ENCODE data around the gene TYMP. TPM values are rescaled to one million over a fixed set of nuclear protein-coding genes. Genes with fewer than 3 reads are reported as not detected.

TYMP gene
- total and polyA plus RNA-seq, 2 donors (not counting 3 experiments of a cell fraction or from before 2014, with no cell fraction given), result 2.0 to 2.4 TPM

DNA sequence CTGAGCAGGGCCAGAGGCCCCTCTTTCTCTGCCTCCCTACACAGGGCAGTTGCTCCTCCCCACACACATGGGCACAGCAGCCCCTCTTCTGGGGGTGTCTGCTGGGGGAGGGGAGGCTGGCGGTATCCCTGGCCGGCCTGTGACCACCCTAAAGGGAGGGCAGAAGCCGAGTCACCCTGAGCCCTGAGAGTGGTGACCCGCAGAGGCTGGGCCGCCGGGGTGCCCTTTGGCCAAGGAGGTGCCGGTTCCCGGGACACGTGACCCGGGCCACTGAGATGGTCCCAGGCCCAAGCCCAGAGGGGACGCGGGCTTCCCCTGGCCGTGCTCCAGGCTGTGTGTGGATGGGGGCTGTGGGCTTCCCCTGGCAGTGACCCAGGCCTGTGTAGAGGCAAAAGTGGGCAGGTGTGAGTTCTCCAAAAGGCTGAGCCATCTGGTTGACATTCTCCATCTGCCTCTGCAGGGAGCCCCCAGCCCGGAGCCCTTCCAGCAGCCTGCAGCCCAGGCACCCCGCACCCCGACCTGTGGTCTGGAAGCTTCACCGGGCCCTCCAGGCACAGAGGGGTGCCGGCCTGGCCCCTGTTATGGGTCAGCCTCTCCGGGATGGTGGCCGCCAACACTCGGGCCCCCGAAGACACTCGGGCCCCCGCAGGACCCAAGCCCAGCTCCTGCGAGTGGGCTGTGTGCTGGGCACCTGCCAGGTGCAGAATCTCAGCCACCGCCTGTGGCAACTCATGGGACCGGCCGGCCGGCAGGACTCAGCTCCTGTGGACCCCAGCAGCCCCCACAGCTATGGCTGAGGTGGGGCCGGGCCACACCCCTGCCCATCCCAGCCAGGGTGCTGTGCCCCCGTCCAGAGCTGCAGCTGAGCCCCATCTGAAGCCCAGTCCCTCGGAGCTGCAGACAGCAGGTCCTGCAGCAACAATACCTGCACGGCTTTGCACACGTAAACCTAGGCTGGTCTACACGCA is 47.4 kb downstream of the TYMP start:
- no peak for TF ChIP-seq JUN (IDR thresholded peaks at IDR 0.05; ENCODE audit: borderline replicate concordance, insufficient read depth, insufficient read length, low read depth)
- no peak for TF ChIP-seq GATA2 (IDR thresholded peaks at IDR 0.05; ENCODE audit: insufficient read depth, insufficient read length, low read depth, low read length)
- no peak for TF ChIP-seq POLR2AphosphoS5 (IDR thresholded peaks at IDR 0.05; ENCODE audit: insufficient read depth, low read depth, low read length)
- no peak for TF ChIP-seq FOS (IDR thresholded peaks at IDR 0.05; ENCODE audit: borderline replicate concordance, insufficient read depth, low read length)
- no peak for TF ChIP-seq POLR2A (IDR thresholded peaks at IDR 0.05; ENCODE audit: low read depth, low read length)
- Histone ChIP-seq H3K9ac (replicated peaks; ENCODE audit: extremely low read depth, insufficient read depth, low read length) (no peak overlapping the region), H2AFZ (ENCODE audit: low read depth, low read length) (peak overlapping the region; percentile 36), H3K27ac (ENCODE audit: insufficient read depth, low read depth, low read length) (no peak overlapping the region), H3K9me3 (replicated peaks; ENCODE audit: control insufficient read depth, insufficient read depth, low read length) (no peaks in the 10 kb centered on the region), H3K36me3 (ENCODE audit: control insufficient read depth in 2 of 2, extremely low read depth in 1 of 2, insufficient read depth in 2 of 2, low read length in 2 of 2) (no peaks in the 10 kb centered on the region), H3K4me1 (ENCODE audit: control insufficient read depth, extremely low read depth, insufficient read depth, low read length) (no peaks in the 10 kb centered on the region), H3K4me3 (replicated peaks in 1 of 3; ENCODE audit: insufficient read depth in 1 of 3, low read depth in 1 of 3, low read length in 3 of 3) (no peak overlapping the region), H3K79me2 (ENCODE audit: control insufficient read depth, insufficient read depth, low read length) (no peaks in the 10 kb centered on the region), H3K27me3 (ENCODE audit: control insufficient read depth in 2 of 2, insufficient read depth in 2 of 2, low read length in 2 of 2) (peaks cover 10 to 22% of the 10 kb centered on the region in 2 experiments), H4K20me1 (replicated peaks; ENCODE audit: control insufficient read depth, extremely low read depth, insufficient read depth, low read length) (no peaks in the 10 kb centered on the region), H3K9me1 (replicated peaks; ENCODE audit: control insufficient read depth, extremely low read depth, insufficient read depth, low read length) (no peaks in the 10 kb centered on the region), H3K4me2 (ENCODE audit: insufficient read depth, low read length) (no peak overlapping the region)
- CTCF ChIA-PET, result interaction anchor here (0.5 kb wide), 1 partner anchor 117 kb away, joined by 3 read pairs; no protein-coding TSS in a partner anchor
- dilution Hi-C loops (cut with MboI; ENCODE audit: extremely low pct_ligation_motif_present, low sequenced_read_pairs) (no loop called here), intact Hi-C loops (cut with micrococcal nuclease) (no loop called here)
- POLR2A ChIA-PET, result no interaction called here
- FAIRE-seq (no peak), DNase-seq (ENCODE audit: low read depth, low spot score) (no peak)
- no TSS peak for BruUV-seq (replicated peaks)

DNA sequence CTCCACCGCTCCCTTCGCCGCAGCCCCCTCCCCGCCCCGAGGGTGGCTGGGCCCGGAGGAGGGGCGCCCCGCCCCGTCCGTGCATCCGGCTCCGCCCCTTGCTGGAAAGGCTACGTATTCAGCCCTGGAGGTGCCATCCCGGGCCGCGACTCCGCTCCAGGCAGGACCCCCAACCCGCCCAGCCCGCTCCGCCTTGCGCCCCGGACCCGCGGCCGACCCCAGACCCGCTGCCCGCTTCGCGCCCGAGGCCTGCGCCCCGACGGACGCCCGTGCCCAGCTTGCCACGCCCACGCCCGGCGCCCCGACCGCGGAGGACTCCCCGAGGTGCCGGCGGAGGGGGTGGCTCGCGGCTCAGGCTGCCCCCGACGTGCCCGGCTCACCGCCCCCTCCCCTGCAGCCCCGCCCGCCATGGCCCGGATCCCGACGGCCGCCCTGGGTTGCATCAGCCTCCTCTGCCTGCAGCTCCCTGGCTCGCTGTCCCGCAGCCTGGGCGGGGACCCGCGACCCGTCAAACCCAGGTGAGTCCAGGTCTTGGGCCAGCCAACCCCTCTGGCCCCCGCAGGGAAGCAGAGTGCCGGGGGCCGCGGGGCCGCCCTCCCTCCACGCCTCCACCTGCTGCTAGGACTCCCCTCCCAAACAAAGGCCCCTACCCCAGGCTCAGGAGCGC is 48.2 kb downstream of the TYMP start, which contains the start of gene ADM2:
Gene ADM2 (plus strand): TSS at position 104 of the 667 bp plus-strand sequence. CDS start 305 bp downstream, at position 409.
- TF ChIP-seq POLR2AphosphoS5 (IDR thresholded peaks at IDR 0.05; ENCODE audit: insufficient read depth, low read depth, low read length), result no peak
- TF ChIP-seq MYC (IDR thresholded peaks at IDR 0.05; ENCODE audit: low read depth, low read length), result no peak
- no peak for TF ChIP-seq JUN (IDR thresholded peaks at IDR 0.05; ENCODE audit: borderline replicate concordance, insufficient read depth, insufficient read length, low read depth)
- no peaks in the 10 kb centered on the region for H3K36me3 ChIP-seq (ENCODE audit: control insufficient read depth in 2 of 2, extremely low read depth in 1 of 2, insufficient read depth in 2 of 2, low read length in 2 of 2)
- FAIRE-seq, result no peak
- no peaks in the 10 kb centered on the region for H3K9me1 ChIP-seq (replicated peaks; ENCODE audit: control insufficient read depth, extremely low read depth, insufficient read depth, low read length)
- no peak within 1 kb of the TSS for H3K27ac ChIP-seq (ENCODE audit: insufficient read depth, low read depth, low read length)
- BruUV-seq (replicated peaks), result no TSS peak
- no peaks in the 10 kb centered on the region for H3K9me3 ChIP-seq (replicated peaks; ENCODE audit: control insufficient read depth, insufficient read depth, low read length)
- no peaks in the 10 kb centered on the region for H3K79me2 ChIP-seq (ENCODE audit: control insufficient read depth, insufficient read depth, low read length)
- dilution Hi-C loops (cut with MboI; ENCODE audit: extremely low pct_ligation_motif_present, low sequenced_read_pairs), result no loop called here
- H4K20me1 ChIP-seq (replicated peaks; ENCODE audit: control insufficient read depth, extremely low read depth, insufficient read depth, low read length), result no peaks in the 10 kb centered on the region
- no peak within 1 kb of the TSS for H3K9ac ChIP-seq (replicated peaks; ENCODE audit: extremely low read depth, insufficient read depth, low read length)
- ChIA-PET CTCF (no interaction called here), POLR2A (no interaction called here)
- intact Hi-C loops (cut with micrococcal nuclease), result no loop called here
- no peaks in the 10 kb centered on the region for H3K4me1 ChIP-seq (ENCODE audit: control insufficient read depth, extremely low read depth, insufficient read depth, low read length)
- H3K4me2 ChIP-seq (ENCODE audit: insufficient read depth, low read length), result peak within 1 kb of the TSS; percentile 16
- peak within 1 kb of the TSS; percentile 36 for H2AFZ ChIP-seq (ENCODE audit: low read depth, low read length)
- H3K27me3 ChIP-seq (ENCODE audit: control insufficient read depth in 2 of 2, insufficient read depth in 2 of 2, low read length in 2 of 2), result peaks cover 10 to 22% of the 10 kb centered on the region in 2 experiments
- no peak for DNase-seq (ENCODE audit: low read depth, low spot score)
- peak within 1 kb of the TSS in 2 of 3 experiments; percentile 22 to 31 for H3K4me3 ChIP-seq (replicated peaks in 1 of 3; ENCODE audit: insufficient read depth in 1 of 3, low read depth in 1 of 3, low read length in 3 of 3)

Data from endothelial cell of umbilical vein (primary cell).